Measurements from ENCODE around the gene MAST4.
"Not testable (repeated sequence)": the region's sequence is repeated elsewhere in the genome, so short reads cannot be mapped to it uniquely, and the experiment has no call there.

MAST4 gene

GRCh38 chr5:67095346-67096171 is 499.4 kb downstream of the MAST4 start:
- in situ Hi-C loops (cut with HindIII; ENCODE audit: low sequenced_read_pairs): no loop called here

DNA sequence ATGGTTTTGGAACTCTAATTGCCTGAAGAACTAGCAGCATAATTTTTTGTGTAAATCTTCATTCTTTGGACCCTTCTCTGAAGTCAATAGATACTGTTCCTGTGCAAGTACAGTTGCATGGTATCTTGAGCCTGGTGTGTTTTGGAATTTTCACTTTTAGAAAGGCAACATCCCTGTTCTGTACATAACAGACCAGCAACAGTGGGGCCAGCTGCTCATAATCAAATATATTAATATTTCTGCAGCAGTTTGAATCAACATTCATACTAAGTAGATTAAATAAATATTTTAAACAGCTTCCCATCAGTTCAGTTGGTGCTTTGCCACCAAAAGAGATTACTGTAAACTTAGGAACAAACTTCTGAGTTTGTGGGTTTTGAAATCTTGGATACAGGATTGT is 502.5 kb downstream of the MAST4 start:
- in situ Hi-C loops (cut with HindIII; ENCODE audit: low sequenced_read_pairs): no loop called here

DNA sequence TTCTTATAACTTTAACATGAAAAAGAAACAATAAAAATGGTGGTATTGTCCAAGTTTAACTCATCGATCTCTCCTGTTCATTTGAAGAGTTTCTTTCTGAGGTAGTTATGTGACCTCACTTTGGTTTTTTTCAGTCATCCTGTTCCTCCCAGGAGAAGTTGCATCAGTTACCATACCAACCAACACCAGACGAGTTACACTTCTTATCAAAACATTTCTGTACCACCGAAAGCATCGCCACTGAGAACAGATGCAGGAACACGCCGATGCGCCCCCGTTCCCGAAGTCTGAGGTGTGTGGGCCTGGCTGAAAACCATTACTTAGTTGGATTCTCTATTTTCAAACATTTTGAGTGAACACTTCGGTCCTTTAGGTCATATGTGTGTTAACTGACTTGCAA is 504.1 kb downstream of the MAST4 start:
- in situ Hi-C loops (cut with HindIII; ENCODE audit: low sequenced_read_pairs): no loop called here

GRCh38 chr5:67102708-67103107 is 506.5 kb downstream of the MAST4 start:
- in situ Hi-C loops (cut with HindIII; ENCODE audit: low sequenced_read_pairs): no loop called here

- in situ Hi-C loops (cut with HindIII; ENCODE audit: low sequenced_read_pairs): no loop called here
Observed at GRCh38 chr5:67104859-67105258, 508.7 kb downstream of the MAST4 start.

DNA sequence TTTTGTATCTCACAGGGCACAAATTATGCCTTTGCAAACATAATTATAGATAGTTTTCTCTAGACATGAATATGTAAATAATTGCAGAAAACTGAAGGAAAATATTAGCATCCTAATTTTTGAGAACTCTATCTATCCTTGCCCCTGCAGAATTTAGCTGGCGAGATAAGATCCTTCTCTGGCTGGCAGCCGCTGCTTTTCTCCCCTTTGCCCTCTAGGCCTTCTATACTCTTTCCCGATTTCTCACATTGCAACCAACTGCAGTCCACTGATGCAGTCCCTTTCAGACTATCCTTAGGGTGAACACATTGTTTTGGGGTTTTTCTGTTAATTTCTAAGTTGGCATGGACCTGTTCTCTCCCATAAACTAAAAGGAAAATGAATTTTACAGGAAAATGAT is 509.1 kb downstream of the MAST4 start:
- in situ Hi-C loops (cut with HindIII; ENCODE audit: low sequenced_read_pairs): no loop called here

DNA sequence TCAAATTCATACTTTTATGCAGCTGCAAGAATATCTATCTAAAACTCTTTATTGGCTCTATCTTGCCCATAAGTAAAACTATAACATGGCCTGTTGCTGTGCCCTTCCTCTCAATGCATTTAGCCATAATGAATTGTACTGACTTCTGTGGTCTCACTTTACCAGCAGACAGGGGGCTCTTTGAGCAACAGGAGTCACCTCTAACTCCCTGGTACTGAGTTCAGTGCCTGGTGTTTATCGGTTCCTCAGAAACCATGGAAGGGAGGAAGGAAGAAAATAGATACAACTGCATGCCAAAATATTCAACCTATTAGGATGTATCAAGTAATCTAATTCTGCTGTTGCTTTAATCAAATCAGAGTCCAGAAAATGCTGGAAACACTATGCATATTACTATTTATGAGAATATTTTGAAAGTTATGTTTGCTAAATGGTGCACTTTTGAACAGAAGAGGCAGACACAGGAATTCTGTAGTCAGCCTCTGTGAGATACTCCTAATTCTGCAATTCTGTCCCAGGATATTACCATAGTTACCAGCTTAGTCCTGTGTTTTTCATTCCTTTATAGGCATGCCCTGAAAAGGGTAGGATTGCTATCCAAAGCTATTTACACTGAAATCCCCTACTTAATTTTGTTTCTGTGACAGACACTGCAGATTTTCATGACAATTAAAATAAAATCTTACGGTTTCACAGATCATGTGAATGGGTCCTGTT is 510.6 kb downstream of the MAST4 start:
- in situ Hi-C loops (cut with HindIII; ENCODE audit: low sequenced_read_pairs): no loop called here

DNA sequence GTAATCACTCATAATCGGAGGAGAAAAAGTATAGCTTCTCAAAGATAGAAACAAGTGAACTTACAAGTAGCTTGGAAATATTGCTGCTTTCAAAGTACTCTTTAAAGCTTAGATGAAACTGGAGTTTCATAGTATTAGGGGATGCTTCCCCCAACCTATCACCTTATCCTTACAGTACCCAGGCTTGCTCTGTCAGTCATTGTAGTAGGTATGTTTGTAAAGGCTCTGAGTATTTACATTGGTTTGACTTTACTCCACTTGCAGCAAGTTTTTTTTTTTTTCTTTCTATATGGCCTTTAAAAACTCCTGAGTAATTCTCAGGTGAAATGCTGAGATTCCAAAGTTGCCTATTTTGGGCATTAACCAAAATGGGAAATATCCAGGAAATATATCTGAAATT is 515.6 kb downstream of the MAST4 start:
- in situ Hi-C loops (cut with HindIII; ENCODE audit: low sequenced_read_pairs): no loop called here

DNA sequence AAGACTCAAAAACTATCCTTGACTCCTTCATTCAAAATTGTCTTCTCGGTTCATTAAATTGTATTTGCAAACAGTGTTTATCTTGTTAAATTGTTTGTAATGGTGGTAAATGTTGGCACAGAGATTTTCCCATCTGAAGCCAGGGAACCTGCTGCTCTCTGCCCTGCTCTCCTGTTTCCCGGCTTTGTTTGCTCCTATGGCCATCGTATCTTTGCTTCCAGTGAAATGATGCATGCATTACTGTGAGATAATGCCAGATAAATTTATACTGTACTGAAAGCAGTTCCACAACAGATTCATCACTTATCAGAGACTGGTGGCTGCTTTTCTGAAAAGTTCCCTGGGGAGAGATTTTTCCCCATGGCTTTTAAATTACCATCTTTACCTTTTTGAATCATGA is 519.1 kb downstream of the MAST4 start:
- in situ Hi-C loops (cut with HindIII; ENCODE audit: low sequenced_read_pairs): no loop called here

DNA sequence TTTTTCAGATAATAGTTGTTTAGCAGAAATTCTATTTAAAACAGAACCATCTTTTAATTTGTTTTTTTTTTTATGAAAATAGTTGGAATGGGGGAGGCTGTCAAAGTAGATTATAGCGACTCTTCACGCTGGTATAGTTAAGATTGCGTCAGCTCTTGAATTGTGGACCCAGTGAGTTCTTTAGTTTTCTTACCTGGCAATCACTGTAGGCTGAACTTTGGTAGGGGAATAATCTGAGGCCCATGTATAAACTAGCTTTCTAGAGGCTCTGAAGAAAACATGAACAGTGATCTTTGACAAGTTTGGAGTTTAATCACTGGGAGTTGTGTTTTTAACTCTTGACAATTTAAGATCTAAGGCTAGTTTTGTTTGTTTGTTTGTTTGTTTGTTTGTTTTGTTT is 519.6 kb downstream of the MAST4 start:
- in situ Hi-C loops (cut with HindIII; ENCODE audit: low sequenced_read_pairs): no loop called here

DNA sequence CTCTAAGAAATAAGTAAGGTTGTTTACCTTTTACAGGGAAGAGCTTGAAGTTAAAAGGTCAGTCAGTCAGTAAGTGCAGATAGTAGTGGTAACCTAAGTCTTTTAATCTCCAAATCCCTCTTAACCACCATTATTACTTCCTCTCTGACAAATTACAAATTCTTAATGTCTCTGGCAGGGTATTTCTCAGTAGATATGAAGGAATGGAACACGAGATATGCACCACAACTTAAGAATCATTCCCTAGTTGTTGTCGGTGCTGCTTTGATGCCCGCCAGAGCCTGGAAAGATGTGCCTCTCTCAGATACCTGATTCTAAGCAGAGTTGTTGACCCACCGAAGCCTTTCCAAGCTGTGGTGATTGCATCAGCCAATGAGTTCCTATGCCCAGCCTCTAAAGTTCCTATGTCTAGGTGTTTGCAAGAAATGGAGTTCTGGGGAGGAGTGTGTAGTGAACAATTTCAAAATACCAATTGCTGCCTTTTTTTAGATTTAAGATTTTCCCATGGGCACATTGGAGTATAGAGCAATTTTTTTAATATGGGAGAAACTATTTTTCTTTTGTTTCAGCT is 521.9 kb downstream of the MAST4 start:
- in situ Hi-C loops (cut with HindIII; ENCODE audit: low sequenced_read_pairs): no loop called here

DNA sequence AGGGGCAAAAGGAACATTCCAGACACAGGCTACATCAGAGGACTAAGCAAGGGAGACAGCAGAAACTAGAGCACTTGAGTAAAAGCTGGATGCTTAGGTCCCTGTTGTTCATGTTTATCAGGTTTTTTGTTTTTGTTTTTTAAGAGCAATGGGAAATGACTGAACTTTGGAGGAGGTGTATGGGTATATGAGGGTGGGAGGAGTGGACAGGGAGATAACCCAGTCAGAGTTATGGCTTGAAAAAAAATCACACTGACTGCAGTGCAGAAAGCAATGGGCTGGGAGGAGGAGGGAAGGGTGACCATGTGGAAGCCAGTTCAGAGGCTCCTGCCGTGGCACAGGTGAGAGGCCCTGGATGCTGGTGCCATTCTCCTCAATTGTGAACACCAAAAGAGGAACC is 522.8 kb downstream of the MAST4 start:
- in situ Hi-C loops (cut with HindIII; ENCODE audit: low sequenced_read_pairs): no loop called here

- in situ Hi-C loops (cut with HindIII; ENCODE audit: low sequenced_read_pairs): no loop called here
Observed at GRCh38 chr5:67120032-67120431, 523.8 kb downstream of the MAST4 start.

GRCh38 chr5:67123819-67124218 is 527.6 kb downstream of the MAST4 start:
- in situ Hi-C loops (cut with HindIII; ENCODE audit: low sequenced_read_pairs): no loop called here

DNA sequence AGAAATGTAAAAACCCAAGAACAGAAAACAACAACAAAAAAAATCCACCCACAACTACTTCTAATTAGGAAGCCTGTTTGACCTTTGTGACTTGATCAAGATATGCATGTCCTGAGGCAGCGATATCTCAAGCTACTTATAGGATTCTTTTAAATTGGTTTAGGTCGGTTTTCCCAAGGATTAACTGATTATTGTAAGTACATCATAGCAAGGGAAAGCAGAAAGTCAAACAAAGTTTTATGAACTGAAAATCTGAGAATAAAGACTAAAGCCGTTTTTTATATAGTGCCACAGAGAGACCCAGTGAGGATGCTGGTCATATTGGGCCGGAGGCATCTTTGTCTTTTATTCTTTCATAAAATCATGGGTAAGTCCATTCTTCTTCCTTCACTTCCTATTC is 528.4 kb downstream of the MAST4 start:
- in situ Hi-C loops (cut with HindIII; ENCODE audit: low sequenced_read_pairs): no loop called here

- in situ Hi-C loops (cut with HindIII; ENCODE audit: low sequenced_read_pairs): not testable (repeated sequence)
Observed at GRCh38 chr5:67127347-67127895, 531.2 kb downstream of the MAST4 start.

DNA sequence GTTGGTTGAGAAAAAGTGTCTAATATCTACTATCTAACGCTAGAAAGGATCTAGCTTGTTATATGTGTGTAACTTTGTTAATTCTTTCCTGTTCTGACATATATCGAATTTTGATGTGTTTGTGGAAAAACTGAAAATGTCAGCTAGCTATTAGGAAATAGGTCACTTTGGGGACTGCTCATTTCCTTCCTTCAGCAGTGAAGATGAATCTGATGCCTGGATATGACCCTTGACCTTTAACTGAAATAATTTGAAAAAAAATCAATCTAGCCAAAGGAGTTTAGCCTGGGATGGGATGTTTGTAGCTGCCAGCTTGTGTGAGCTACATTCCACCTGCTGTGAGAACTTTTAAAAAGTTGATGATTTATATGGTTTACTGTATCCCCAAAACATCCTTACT is 533.6 kb downstream of the MAST4 start:
- in situ Hi-C loops (cut with HindIII; ENCODE audit: low sequenced_read_pairs): no loop called here

DNA sequence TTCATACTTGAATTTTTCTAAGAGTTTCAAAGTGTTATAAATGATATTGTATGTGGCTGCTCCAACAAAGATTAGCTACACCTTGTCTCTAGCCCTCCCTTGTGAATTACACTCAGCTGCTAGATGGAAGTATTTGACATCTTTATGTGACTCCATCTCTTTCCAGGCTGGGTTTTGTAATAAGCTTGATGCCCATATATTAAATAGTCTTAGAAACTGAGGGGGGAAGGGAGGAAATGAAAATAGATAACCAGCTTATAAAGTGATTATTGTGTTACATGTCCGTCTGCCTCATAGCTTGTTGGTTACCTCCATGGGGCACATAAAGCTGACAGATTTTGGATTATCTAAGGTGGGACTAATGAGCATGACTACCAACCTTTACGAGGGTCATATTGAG is 537.0 kb downstream of the MAST4 start:
- in situ Hi-C loops (cut with HindIII; ENCODE audit: low sequenced_read_pairs): no loop called here

DNA sequence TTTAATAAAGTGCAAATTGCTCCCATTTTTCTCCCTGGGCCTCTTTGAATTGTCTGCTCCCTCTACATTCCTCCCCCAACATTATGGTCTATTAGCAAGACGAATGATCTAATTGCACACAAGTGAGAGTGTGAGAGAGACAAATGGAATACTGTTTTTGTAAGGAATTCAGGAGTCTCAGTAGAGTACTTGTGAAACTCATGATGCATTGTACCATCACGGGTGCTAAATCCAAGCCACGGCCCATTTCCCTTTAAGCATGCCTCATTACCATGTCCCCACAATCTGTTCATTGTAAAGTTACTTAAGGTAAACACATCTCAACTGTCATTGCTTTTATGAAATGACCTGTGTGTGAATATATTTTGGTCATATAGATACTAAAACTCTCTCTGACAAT is 537.6 kb downstream of the MAST4 start:
- in situ Hi-C loops (cut with HindIII; ENCODE audit: low sequenced_read_pairs): no loop called here

GRCh38 chr5:67135381-67135984 is 539.3 kb downstream of the MAST4 start:
- in situ Hi-C loops (cut with HindIII; ENCODE audit: low sequenced_read_pairs): no loop called here

DNA sequence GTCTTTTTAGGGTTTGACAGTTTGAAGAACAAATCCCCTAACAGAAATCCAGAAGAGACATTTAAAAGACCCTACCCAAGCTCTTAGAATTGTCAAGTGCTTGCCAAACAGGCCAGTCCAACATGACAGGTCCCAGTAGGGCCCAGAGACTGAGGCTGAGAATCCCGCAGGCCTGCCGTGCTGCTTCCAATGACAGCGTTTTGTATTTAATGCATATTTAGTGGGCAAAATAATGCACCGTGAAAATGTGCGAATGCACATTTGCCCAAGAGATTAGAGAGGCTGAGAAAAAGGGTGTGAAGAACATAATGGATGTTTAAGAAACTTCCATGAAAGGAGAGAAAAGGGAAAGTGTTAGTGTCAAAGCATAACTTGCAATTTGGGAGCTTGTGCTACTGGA is 542.8 kb downstream of the MAST4 start:
- in situ Hi-C loops (cut with HindIII; ENCODE audit: low sequenced_read_pairs): no loop called here
